Nucleus accumbens (tissue), 56 donors: ENCODE results near the gene DCAF12.
"Not testable (repeated sequence)": the region's sequence is repeated elsewhere in the genome, so short reads cannot be mapped to it uniquely, and the experiment has no call there.

ENCODE experiments used
- DNase-seq, 56 donors: peaks; one replicate each; lab custom pipeline; 2025; lab: John Stamatoyannopoulos, UW

Gene DCAF12

GRCh38 chr9:34126207-34127034 is at the start of gene DCAF12:
Gene DCAF12 (minus strand): TSS chr9:34126698. CDS start chr9:34126431, 267 bp downstream.
- DNase-seq, result peak in 55 of 56 donors; percentile 28 to 94 (median 85)

DNA sequence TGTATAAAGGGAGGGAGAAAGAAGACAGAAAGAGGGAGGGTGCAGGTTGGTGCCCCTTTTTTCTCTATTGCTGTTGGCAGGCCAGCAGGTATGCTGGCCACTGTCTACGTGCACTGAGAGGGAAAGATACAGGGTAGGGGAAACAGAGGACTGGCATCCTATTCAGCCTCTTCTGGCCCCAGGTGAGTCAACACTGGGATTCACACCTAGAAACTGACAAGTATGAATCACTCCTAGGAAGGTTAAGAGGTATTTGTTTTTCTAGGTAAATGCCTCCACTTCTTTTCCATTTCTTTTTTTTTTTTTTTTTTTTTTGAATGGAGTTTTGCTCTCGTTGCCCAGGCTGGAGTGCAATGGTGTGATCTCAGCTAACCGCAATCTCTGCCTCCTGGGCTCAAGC is 49.6 kb upstream of the DCAF12 start:
- DNase-seq, result no peak

DNA sequence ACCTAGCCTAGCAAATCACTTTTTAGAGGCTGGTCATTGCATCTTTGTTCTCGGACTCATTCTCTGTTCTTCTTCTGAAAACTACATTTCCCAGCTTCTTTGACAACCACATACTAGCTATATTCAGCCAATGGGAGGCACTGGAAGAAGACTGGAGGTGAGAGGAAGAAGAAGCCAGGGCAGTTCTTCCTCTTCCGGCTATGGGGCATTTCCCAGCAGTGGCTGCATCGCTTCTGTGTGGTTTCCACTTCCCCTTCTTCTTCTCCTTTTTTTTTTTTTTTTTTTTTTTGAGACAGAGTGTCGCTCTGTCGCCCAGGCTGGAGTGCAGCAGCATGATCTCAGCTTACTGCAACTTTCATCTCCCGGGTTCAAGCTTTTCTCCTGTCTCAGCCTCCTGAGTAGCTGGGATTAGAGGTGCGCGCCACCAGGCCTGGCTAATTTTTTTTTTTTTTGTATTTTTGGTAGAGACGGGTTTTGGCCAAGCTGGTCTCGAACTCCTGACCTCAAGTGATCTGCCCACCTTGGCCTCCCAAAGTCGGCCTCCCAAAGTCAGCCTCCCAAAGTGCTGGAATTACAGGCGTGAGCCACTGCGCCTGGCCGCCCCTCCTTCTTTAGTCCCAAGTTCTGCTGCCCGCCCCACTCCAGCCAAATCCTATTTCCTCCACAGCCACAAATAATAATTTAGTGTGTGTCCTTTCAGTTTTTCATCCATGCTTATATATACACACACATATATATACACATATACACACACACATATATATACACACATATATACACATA is 45.4 kb upstream of the DCAF12 start:
- DNase-seq, result peak in 4 of 56 donors; percentile 2 to 7 (median 4)

DNA sequence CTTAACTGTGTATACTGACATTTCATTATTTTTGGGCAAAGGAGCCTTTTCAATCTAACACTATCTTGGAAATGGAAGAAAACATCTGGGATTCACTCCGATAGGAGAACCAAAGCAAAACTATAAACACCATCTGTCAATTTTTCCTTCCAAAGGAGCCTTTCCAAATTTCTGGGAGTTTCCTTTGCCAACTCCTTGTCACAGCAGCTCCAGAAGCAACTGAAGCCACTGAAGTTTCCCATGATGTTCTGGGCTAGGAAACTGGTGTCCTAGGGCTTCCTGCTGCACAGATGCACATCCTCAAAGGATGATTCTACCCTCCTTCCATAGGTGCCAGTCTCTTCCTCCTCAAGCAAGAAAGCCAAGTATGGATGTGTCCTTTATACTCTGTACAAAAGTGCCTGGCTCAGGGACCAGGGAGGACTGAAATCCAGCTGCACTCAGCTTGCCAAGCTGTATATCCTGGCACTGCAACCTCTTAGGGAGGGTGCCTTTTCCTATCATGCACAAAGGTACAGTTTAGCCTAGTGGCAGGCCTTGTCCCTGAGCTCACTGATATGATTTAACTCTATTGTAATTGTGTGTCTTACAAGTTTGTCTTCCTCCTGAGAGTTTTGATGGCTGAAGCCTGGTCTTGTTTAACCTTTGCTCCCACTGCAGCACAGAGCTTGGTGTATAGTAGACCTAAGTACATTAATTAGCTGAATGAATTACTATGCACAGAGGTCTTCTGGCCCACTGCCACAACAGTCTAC is 43.9 kb upstream of the DCAF12 start:
- no peak for DNase-seq

DNA sequence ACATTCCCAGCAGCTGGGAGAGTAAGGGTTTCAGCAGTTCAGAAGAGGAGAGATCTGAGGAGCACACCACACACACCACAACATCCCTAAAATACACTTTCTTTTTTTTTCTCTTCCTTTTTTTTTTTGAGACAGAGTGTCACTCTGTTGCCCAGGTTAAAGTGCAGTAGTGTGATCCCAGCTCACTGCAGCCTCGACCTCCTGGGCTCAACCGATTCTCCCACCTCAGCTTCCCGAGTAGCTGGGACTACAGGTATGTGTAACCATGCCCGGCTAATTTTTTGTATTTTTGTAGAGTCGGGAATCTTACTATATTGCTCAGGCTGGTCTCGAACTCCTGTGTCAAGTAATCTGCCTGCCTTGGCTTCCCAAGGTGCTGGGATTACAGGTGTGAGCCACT is 42.6 kb upstream of the DCAF12 start:
- DNase-seq, result no peak

GRCh38 chr9:34163434-34163833 is 36.9 kb upstream of the DCAF12 start:
- no peak for DNase-seq

DNA sequence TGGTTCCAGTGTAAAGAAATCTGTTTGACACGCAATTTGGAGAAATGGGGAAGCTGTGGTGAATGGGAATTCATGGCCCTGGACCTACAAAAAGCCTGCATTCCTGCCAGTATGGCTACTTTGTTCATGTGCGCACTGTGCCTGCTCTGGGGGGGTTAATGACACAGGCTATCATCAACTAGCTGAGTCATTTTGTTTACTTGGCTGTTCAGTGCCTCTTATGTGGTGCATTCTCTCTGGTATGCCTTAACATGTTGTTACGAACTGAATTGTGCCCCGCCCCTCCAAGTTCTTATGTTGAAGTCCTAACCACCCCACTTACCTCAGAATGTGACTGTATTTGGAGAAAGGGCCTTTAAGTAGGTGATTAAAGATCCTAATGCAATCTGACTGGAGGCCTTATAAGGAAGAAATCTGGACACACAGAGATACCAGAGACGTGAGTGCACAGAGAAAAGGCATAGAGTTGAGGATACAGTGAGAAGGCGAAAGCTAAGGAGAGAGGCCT is 31.9 kb upstream of the DCAF12 start:
- DNase-seq, result no peak

DNA sequence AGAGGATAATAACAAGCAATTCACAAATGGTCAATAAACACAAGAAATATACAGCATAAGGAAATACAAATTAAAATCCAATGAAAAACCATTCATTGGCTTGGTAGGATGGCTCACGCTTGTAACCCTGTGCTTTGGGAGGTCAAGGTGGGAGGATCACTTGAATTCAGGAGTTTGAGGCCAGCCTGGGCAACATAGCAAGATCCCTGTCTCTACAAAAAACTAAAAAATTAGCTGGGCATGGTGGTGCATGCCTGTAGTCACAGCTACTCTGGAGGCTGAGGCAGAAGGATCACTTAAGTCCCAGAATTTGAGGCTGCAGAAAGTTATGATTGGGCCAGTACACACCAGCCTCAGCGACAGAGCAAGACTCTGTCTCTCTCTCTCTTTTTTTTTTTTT is 31.4 kb upstream of the DCAF12 start:
- DNase-seq, result no peak

DNA sequence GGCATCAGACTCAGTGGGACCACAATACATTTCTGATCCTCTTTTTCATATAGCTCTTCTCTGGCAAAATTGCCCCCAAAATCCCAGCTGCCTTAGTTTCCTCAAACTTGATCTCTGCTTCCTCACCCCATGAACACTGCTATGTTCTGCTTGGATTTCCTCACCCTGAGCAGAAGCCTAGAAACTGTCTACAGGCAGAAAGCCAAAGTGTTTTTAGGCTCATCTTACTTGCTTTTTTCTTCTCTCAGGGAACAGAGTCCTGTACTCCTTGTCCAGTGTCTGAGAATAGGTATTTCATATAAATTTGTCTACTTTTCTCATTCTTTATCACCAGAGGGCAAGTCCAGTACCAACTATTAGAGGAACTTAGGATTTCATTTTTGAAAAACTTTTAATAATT is 30.8 kb upstream of the DCAF12 start:
- DNase-seq, result no peak

DNA sequence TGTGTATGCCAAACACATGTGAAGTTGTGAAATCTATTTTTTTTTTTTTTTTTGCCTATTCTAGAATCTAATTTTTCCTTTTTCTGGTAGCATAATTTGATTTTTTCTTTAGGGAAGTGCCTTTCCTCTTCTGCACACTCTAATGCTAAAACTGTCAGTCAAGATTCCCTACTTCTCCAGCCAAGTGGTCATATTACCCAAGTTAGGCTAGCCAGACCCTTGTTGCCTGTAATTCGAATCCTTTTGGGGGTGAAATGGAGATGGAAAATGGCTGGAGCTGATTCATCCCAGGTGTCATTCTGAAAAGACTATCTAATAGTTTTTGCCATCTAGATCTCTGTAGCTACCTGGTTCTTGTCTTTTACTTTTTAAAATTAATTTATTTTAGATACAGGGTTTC is 27.6 kb upstream of the DCAF12 start:
- no peak for DNase-seq

GRCh38 chr9:34151398-34151797 is 24.9 kb upstream of the DCAF12 start:
- no peak for DNase-seq

GRCh38 chr9:34145165-34145564 is 18.7 kb upstream of the DCAF12 start:
- DNase-seq, result no peak

DNA sequence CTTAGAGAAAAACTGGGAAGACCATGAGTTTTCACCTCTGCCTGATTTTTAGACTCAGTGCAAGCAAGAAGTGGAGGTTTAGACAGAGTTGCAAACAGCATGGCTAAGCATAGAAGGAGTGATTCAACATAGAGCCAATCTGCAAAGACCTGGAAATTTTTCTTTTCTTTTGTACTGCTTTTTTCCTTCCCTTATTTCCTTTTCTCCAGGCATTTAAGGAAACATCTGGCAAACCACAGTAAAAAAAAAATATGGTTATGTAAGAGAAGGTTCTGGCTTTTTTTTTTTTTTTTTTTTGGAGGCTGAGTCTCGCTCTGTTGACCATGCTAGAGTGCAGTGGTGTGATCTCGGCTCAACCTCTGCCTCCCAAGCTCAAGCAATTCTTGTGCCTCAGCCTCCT is 16.6 kb upstream of the DCAF12 start:
- no peak for DNase-seq

DNA sequence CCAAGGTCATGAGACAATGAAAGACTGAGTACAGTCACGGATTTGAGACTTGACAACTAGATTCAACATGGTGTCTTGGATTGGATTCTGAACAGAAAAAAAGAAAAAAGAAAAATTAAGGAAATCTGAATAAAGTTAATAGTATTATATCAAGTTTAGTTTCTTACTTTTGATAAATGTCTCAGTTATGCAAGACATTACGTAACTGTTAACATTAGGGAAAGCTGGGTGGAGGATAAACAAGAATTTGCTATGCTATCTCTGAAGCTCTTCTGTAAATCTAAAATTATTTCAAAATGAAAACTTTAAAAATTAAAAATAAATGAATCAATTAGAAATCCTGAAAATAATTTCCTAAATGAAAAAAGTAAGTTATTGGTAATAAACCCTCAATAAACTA is 14.4 kb upstream of the DCAF12 start:
- no peak for DNase-seq

GRCh38 chr9:34139477-34140146 is 13.1 kb upstream of the DCAF12 start:
- DNase-seq, result peak in 20 of 56 donors; percentile 1 to 42 (median 9)

DNA sequence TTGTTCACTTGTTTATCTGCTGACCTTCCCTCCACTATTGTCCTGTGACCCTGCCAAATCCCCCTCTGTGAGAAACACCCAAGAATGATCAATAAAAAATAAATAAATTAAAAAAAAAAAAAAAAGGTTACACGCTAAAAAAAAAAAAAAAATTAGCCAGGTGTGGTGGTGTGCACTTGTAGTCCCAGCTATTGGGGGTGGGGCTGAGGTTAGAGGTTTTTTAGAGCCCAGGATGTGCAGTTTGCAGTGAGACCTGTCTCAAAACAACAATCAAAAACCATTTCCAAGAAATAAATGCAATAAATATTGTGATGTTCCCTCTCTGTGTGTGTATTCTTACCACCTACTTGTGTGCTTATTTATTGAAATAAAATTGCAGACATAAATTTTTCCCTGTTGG is 12.1 kb upstream of the DCAF12 start:
- not testable (repeated sequence) for DNase-seq

DNA sequence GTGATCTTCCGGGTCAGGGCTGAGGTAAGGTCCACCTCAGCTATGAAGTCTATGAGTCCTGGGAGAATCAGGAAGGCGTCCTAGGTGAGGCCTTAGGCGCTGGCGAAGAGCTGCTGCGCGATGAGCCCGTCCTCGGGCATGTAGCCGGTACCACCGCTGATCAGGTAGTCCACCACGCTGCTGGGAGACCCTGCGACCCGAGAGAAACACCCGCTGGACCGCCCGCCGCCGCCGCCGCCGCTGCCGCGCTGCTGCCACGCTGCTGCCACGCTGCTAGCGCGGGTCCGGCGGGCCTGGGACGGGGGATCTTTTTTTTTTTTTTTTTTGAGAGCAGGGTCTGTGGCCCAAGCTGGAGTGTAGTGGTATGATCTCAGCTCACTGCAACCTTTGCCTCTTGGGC is 8.0 kb upstream of the DCAF12 start:
- no peak for DNase-seq

DNA sequence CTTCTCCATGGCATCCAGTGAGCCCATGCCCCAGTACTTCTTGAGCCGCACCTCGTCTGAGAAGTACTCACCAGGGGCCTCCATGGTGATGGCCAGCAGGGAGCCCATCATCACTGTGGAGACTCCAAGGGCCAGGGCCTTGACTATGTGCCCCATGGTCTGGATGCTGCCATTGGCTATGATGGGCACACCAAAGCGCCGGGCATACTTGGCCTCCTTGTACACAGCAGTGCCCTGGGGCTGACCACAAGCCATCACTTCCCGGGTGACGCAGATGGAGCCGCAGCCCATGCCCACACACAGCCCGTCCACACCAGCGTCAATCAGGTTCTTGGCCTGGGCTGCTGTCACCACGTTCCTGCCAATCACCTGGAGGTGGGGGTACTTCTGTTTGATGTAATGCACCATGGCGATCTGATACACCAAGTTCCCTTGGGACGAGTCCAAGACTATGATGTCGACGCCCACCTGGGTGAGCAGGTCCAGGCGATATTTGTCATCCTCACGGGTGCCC is 7.0 kb upstream of the DCAF12 start:
- DNase-seq, result no peak

GRCh38 chr9:34131571-34131970 is 5.1 kb upstream of the DCAF12 start:
- DNase-seq, result no peak
